HG03066 (cell line): ENCODE results near the gene OR5W2.
"Not testable (repeated sequence)": the region's sequence is repeated elsewhere in the genome, so short reads cannot be mapped to it uniquely, and the experiment has no call there.

Experiments
- ATAC-seq: cut with Tn5 transposase; IDR thresholded peaks from one replicate; pipeline ENCODE4 v1.9.1; 2021; ENCODE audit warnings: low read depth; ENCODE audit not compliant: unreplicated experiment

OR5W2 gene

DNA sequence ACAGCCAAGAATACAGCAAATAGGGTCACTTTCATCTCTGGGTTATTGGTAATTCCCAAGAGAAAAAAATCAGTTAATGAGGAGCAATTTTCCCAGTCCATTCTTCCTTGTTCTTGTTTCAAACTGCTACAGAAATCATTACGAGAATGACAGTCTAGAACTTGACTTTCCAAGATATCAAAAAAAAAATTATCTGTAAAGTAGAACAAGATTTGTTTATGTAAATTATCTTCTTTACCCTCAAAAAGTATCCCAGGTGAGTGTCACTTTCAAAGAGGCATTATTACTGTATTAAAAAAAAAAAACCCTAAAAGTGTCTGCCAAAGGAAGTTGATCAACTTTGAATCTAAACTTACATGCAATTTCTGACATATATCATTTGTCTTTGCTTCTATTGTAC lies at the start of gene OR5W2:
Gene OR5W2, minus strand, starts transcription at position 101 of the 400 bp plus-strand sequence. Its CDS starts 0 bp downstream, at position 101.
- no peak for ATAC-seq

DNA sequence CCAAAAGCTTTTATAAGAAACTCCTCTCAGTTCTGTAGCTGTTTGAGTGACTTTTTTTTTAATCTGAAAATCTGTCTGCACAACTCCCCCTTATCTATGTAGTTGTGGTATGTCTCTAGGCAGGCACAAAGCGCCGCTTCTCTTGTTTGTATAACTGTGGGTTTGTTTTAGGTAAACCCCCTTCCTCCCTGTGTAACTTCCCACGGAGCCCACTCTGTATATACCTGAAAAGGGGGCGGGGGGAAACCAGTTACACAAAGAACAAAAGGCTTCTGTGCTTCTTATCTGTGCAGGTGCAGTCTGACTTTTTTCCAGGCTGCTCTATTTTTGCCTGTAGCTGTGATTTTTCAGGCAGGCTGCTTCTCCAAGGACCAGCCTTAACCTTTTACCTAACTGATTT lies 42.1 kb upstream of the OR5W2 start:
- ATAC-seq, result no peak

DNA sequence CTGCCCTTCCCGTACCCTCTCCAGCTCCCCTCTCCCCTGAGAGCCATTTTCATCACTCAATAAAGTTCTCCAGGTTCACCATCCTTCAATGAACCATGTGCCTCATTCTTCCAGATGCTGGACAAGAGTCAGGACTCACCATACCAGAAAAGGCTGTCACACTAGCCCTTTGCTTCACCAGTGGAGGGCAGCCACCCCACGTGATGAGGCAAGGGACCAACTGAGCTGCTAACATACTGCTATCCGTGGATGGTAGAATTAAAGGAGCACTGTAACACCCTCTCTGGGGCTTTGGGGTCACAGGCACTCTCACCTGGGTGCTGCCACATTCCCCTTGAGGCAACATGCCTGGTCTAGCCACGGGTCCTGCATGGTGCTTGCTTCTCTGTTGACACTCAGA lies 34.9 kb upstream of the OR5W2 start:
- no peak for ATAC-seq

DNA sequence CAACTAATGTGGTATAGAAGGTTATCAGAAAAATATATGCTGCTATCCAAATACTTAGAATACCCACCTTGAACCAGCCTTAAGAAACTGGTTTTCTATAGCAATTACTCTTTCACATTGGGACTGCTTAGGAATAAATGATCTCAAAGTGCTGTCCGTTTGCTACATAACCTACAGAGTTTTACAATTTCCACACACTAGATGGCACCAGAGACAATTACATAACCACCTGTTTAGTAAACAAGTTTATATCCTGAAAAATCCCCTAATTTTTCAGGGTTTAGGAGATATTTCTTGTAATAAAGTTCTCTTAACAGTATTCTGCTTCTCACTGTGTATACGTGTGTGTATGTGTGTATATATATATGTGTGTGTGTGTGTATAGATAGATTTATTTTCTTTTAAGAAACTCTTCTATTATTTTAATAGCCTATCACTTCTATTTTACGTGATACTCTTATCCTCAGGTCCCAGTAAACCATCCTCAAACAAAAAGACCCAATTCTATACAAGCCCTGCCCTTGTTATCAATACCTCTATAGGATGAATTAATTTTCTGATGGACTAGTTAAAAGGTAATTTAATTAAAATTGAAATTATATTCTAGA lies 28.5 kb upstream of the OR5W2 start:
- no peak for ATAC-seq

DNA sequence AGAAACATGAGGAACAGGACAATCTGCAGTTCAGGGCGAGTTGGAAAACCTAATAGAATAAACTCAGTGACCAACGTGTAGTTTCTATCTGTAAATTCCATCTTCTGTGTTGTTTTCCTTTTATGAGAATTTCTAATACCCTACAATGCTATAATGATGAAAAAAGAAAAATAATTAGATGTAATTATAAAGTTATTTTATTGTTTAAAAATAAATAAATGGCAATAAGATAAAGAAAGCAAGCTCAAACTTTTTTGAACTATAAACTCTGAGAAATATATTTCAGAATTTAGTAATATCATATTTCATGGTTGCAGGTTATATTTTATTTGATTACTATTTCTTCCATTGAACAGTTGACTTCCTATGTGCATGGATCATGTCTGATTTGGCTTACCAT lies 21.9 kb upstream of the OR5W2 start, which contains the start of gene OR5I1:
Gene OR5I1, minus strand, starts transcription at position 101 of the 400 bp plus-strand sequence. Its CDS starts 0 bp downstream, at position 101.
- no peak for ATAC-seq

DNA sequence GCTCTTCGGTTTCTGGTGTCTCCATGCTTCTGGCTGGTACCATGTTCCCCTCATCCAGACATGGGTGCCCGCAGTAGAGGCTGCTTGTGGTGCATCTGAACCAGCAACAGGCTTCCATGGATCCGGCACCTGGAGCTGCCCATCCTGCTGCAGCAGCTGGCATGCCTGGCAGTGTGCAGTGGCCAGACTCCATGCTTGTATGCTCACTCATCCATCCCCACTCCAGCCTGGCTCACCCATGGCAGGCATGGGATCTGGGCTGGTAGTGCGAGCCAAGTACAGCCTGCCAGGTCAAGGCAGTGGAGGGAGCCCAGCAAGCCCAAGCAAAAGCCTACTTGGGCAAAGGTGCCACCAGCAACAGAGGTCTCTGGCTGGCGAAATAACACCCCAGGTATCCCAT lies 6.2 kb upstream of the OR5W2 start:
- no peak for ATAC-seq

DNA sequence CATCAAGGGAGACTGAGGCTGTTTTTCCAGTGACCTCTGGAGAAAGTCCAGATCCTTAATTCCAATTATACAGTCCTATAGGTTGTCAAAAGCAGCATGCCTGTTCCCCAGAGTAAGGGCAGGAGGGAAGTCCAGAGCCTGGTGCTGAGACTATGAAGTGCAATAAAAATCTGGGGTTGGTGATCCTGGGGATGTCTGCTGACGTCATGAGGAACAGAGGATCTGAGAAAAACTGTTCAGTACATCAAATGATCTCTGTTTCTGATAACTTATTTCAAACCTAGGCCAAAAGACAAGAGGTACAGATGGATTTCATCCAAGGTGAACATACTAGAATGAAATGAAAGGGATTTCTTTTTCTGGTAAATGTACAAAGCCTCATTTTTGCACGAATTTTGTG lies 12.1 kb downstream of the OR5W2 start:
- ATAC-seq, result no peak

DNA sequence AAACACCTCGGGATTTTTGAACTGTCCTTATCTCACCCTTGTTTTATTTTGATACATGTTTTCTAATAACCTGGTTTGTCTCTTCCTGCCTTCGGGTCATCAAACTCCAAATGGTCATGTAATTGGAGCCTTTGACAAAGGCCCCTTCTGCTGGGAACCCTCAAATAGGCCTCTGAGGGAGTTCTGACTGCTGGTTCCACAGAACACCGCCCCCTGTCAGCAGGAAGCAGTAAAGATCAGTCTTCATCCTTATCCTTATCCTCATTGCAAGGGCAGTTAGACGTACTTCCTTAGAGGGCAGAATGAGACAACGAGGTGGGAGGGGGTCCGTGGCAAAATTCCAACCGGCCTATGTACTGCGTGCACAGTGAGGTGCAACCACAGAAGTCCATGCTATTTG lies 19.2 kb downstream of the OR5W2 start:
- no peak for ATAC-seq

DNA sequence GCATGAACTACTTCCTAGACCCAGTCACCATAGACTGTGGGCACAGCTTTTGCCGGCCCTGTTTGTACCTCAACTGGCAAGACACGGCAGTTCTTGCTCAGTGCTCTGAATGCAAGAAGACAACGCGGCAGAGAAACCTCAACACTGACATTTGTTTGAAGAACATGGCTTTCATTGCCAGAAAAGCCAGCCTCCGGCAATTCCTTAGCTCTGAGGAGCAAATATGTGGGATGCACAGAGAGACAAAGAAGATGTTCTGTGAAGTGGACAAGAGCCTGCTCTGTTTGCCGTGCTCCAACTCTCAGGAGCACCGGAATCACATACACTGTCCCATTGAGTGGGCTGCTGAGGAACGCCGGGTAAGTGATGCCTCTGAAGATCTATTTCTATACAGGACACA lies 28.9 kb downstream of the OR5W2 start:
- not testable (repeated sequence) for ATAC-seq

DNA sequence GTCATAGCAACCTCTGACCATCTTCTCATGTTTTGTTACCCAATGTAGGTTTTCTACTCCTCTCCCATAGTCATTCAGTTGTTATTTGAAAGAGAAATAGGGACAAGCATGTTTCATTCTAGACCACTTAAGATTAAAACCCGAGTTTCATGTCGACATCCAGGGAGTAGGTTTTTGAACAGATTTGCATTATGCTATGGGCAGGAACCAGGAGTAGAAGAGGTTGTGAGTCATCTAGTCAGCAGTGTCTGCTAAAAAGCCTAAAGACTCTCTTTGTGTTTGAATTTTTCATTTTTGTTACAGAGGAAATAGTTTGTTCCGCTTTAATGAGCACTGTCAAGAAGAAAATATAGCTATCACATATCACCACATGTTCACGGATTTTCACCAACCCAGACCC lies 29.4 kb downstream of the OR5W2 start:
- ATAC-seq, result not testable (repeated sequence)

DNA sequence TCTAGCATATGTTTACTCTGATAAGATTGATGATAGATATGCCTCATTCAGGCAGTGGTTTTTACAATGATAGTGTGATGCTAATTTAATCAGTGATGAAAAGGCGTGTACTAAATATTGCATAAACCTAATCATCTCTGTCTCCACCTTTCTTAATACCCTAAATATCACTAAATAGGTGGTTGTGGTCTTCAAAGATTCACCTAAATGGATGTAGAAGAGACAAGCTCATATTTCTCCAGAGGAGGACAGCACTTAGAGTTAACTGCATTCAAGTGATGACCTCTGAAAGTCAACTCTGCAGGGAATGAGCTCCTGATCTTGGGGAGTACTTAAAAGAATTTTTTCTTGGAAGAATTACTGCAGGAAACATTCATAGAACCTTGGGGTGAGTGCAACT lies 31.4 kb downstream of the OR5W2 start, which contains the start of gene TRIM51:
Gene TRIM51, plus strand, starts transcription at position 301 of the 400 bp plus-strand sequence. CDS start 2,132 bp downstream, outside the sequence.
- not testable (repeated sequence) for ATAC-seq

DNA sequence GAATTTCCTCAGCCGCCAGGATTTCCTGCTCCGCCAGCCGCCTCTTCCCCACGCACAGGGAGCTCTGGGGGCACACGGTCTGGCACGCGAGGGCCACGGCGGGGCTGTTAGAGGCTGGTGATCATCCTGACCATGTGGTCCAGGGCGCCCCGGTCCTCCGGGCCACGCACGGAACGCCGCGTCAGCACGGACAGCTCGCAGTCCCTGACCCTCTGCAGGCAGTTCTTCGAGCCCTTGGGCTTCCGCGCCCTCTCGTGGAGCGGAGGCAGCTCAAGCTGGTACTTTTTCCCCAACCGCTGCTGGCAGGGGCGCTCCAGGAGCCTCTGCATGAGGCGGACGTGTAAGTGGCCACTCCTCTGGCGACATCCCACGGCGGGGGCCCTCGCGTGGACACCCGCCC lies 41.2 kb downstream of the OR5W2 start:
- ATAC-seq, result not testable (repeated sequence)

DNA sequence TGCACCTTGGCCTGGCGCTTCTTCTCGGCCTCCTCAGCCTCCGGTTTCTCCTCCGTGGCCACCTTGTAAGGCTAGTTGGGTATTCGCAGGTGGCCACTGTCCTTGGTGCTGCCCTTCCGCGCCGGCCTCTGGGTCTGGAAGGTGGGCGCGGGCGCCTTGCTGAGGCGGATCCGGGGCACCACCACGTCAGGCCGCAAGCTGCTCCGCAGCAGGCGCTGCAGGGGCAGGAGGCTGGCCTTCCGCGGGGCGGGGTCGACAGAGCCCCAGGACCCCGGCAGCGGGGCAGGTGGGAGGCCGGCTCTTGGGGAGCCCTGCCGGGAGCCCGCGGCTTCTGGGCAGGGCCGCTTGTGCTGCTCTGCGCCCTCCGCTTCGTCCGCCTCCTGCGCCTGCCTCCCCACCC lies 41.7 kb downstream of the OR5W2 start:
- ATAC-seq, result not testable (repeated sequence)

DNA sequence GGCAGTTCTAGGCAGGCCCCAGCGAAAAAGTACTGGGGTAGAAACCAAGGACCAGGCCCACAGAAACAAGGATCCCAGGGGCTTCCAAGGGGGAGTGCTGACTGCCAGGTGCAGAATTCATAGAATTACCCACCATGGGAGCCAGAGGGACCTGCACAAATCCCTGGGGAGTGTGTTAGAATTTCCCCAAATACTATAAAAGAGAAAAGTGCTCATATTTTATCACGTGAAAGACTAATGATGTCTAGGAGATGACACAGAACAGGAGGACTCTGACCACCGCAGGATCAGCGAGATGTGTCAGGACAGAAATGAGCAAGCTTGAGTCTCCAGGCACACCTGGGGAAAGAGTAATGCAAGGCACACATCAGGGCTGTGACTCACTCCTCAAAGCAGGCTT lies 47.0 kb downstream of the OR5W2 start:
- ATAC-seq, result not testable (repeated sequence)
